ENCODE measurements around the gene CLDN9. TPM values are rescaled to one million over a fixed set of nuclear protein-coding genes. Genes with fewer than 3 reads are reported as not detected.

Gene CLDN9
- total and polyA plus RNA-seq, 9 of the 15 experiments (the other 6 are each of a cell fraction or from before 2014, with no cell fraction given) = 0.12 to 0.44 (median 0.22) TPM; not detected in 4

- TF ChIP-seq HBP1 (CRISPR knock-in tag; IDR thresholded peaks at IDR 0.05) = no peak
- TF ChIP-seq SMC3 (conservative IDR thresholded peaks at IDR 0.05; ENCODE audit: insufficient read depth, low read depth, low read length) = peak; percentile 30; the same call in 1 of the 2 replicates
- no peak for TF ChIP-seq STAG1 (CRISPR knock-in tag; IDR thresholded peaks at IDR 0.05; ENCODE audit: borderline replicate concordance)
- TF ChIP-seq TAF15 (IDR thresholded peaks at IDR 0.05; ENCODE audit: low read depth, low read length) = no peak
- no peak for TF ChIP-seq E2F1 (CRISPR knock-in tag; IDR thresholded peaks at IDR 0.05)
- TF ChIP-seq ZNF175 (CRISPR knock-in tag; IDR thresholded peaks at IDR 0.05; ENCODE audit: low read depth) = no peak
- TF ChIP-seq WHSC1 (IDR thresholded peaks at IDR 0.05; ENCODE audit: low read length) = no peak
- no peak for TF ChIP-seq HES1 (IDR thresholded peaks at IDR 0.05; ENCODE audit: low read depth)
- no peak for TF ChIP-seq HDAC3 (IDR thresholded peaks at IDR 0.05; ENCODE audit: borderline replicate concordance, partially characterized antibody)
- TF ChIP-seq SREBF2 (CRISPR knock-in tag; IDR thresholded peaks at IDR 0.05) = no peak
- no peak for TF ChIP-seq RNF219 (CRISPR knock-in tag; IDR thresholded peaks at IDR 0.05)
- TF ChIP-seq NFXL1 (CRISPR knock-in tag; IDR thresholded peaks at IDR 0.05) = no peak
- peak; percentile 12; the same call in 1 of the 2 replicates for TF ChIP-seq THAP12 (CRISPR knock-in tag; IDR thresholded peaks at IDR 0.05)
- peak; percentile 4 for TF ChIP-seq RBBP5 (IDR thresholded peaks at IDR 0.05; ENCODE audit: borderline replicate concordance, insufficient read depth, low read length, poor library complexity, severe bottlenecking)
- TF ChIP-seq MLLT1 (IDR thresholded peaks at IDR 0.05) = no peak
- no peak for TF ChIP-seq ESRRB (CRISPR knock-in tag; IDR thresholded peaks at IDR 0.05; ENCODE audit: borderline replicate concordance)
Observed at GRCh38 chr16:2969545-2970521, 42.9 kb upstream of the CLDN9 start (continued).
